ENCODE measurements around the gene KDM7A. TPM values are rescaled to one million over a fixed set of nuclear protein-coding genes. Genes with fewer than 3 reads are reported as not detected.

Gene KDM7A
- polyA plus RNA-seq, 1 donor: 17.5 TPM

GRCh38 chr7:140084142-140084655 lies 92.6 kb downstream of the KDM7A start:
- no peak for DNase-seq

- no peak for DNase-seq
These were observed 94.0 kb downstream of the KDM7A start for GRCh38 chr7:140082770-140083169.

GRCh38 chr7:140081774-140082425 lies 94.9 kb downstream of the KDM7A start:
- DNase-seq: no peak

GRCh38 chr7:140080919-140081318 lies 95.9 kb downstream of the KDM7A start:
- DNase-seq: no peak

- DNase-seq: no peak
These were observed 97.7 kb downstream of the KDM7A start for GRCh38 chr7:140079121-140079536.

- DNase-seq: no peak
These were observed 98.4 kb downstream of the KDM7A start for GRCh38 chr7:140078392-140078791.

GRCh38 chr7:140074780-140075179 lies 102.0 kb downstream of the KDM7A start:
- DNase-seq: no peak

GRCh38 chr7:140070546-140070945 lies 106.2 kb downstream of the KDM7A start:
- DNase-seq: no peak

- no peak for DNase-seq
These were observed 107.4 kb downstream of the KDM7A start for GRCh38 chr7:140069298-140069949.

- no peak for DNase-seq
These were observed 108.8 kb downstream of the KDM7A start for GRCh38 chr7:140068033-140068432.

- DNase-seq: no peak
These were observed 109.7 kb downstream of the KDM7A start for GRCh38 chr7:140067052-140067451.

- DNase-seq: peak; percentile 61
These were observed 114.1 kb downstream of the KDM7A start, which contains the start of gene PARP12 for GRCh38 chr7:140062528-140063299. Gene PARP12, minus strand, starts transcription at chr7:140062951. Its CDS starts 104 bp downstream, at chr7:140062847.

- DNase-seq: no peak
These were observed 114.7 kb downstream of the KDM7A start for GRCh38 chr7:140062118-140062527.

GRCh38 chr7:140061607-140061930 lies 115.2 kb downstream of the KDM7A start:
- no peak for DNase-seq

GRCh38 chr7:140060788-140061606 lies 115.8 kb downstream of the KDM7A start:
- DNase-seq: no peak

- no peak for DNase-seq
These were observed 116.5 kb downstream of the KDM7A start for GRCh38 chr7:140060243-140060630.

- DNase-seq: no peak
These were observed 117.2 kb downstream of the KDM7A start for GRCh38 chr7:140059273-140060242.

GRCh38 chr7:140058517-140058916 lies 118.3 kb downstream of the KDM7A start:
- no peak for DNase-seq

GRCh38 chr7:140057143-140057535 lies 119.6 kb downstream of the KDM7A start:
- no peak for DNase-seq

- no peak for DNase-seq
These were observed 120.2 kb downstream of the KDM7A start for GRCh38 chr7:140056431-140057142.

All from left kidney (tissue), 2 donors.